H1 (cell line): ENCODE measurements around the gene SNORC. TPM values are rescaled to one million over a fixed set of nuclear protein-coding genes. Genes with fewer than 3 reads are reported as not detected.

ENCODE experiments used
- CTCF ChIA-PET: fragments of 300-600 bp; sonication (Branson Sonifier 250); formaldehyde crosslinking; loops from one replicate; lab custom pipeline; 2021; ENCODE audit not compliant: partially characterized antibody; lab: Charles Lee
- POLR2A ChIA-PET: fragments of 300-600 bp; sonication (Branson Sonifier 250); formaldehyde crosslinking; loops from one replicate; lab custom pipeline; 2021; ENCODE audit warnings: inconsistent platforms; ENCODE audit not compliant: partially characterized antibody; lab: Charles Lee
- DNase-seq, 2 experiments: peaks; one replicate each; pipeline versions ENCODE4 v3.0.0 to v3.0.0-alpha.2; 2010 to 2022; ENCODE audit warnings: low spot score in 2 of 2, low read depth in 1 of 2, mixed read lengths in 1 of 2
- FAIRE-seq: peaks from 2 replicates; lab custom pipeline; 2011; peaks lifted over from hg19 to GRCh38; lab: Jason Lieb, UNC
- H2AFZ ChIP-seq: 2 replicates; pipeline ENCODE4 v1.8.1; 2012; ENCODE audit warnings: low read length, inconsistent platforms
- H2AK5ac ChIP-seq: 2 replicates; pipeline ENCODE4 v1.6.1; 2013; ENCODE audit warnings: low read depth, low read length
- H2BK120ac ChIP-seq: replicated peaks from 2 replicates; pipeline ENCODE3; 2013; ENCODE audit warnings: low read depth, low read length, inconsistent platforms
- H2BK12ac ChIP-seq: 2 replicates; pipeline ENCODE4 v1.6.1; 2013; ENCODE audit warnings: low read depth, low read length
- H2BK15ac ChIP-seq: 2 replicates; pipeline ENCODE4 v1.6.1; 2013; ENCODE audit warnings: low read length
- H2BK20ac ChIP-seq: 2 replicates; pipeline ENCODE4 v1.6.1; 2013; ENCODE audit warnings: low read length
- H2BK5ac ChIP-seq: 2 replicates; pipeline ENCODE4 v1.6.1; 2013; ENCODE audit warnings: low read depth, low read length
- H3K14ac ChIP-seq: 2 replicates; pipeline ENCODE4 v1.6.1; 2013; ENCODE audit warnings: inconsistent platforms; ENCODE audit not compliant: insufficient read length
- H3K18ac ChIP-seq: 2 replicates; pipeline ENCODE4 v1.6.1; 2013; ENCODE audit warnings: low read length; ENCODE audit errors: extremely low read depth
- H3K23ac ChIP-seq: 2 replicates; pipeline ENCODE4 v1.6.1; 2013; ENCODE audit warnings: inconsistent platforms; ENCODE audit not compliant: insufficient read length
- H3K23me2 ChIP-seq: 2 replicates; pipeline ENCODE4 v1.6.1; 2013; ENCODE audit warnings: low read depth, low read length
- H3K27ac ChIP-seq: 2 replicates; pipeline ENCODE4 v1.6.1; 2011; ENCODE audit warnings: low read depth, low read length, inconsistent platforms
- H3K27me3 ChIP-seq, 4 experiments: replicated peaks in 1 of 4; 1 replicate in 1 of 4; 2 replicates in 3 of 4; pipeline versions ENCODE4 v1.6.1 to v1.8.1; 2011 to 2013; ENCODE audit warnings: low read length in 3 of 4, mild to moderate bottlenecking in 3 of 4, inconsistent platforms in 2 of 4, mixed read lengths in 2 of 4, moderate library complexity in 1 of 4; ENCODE audit not compliant: control insufficient read depth in 3 of 4, insufficient read depth in 3 of 4; ENCODE audit errors: extremely low read depth in 1 of 4
- H3K36me3 ChIP-seq, 4 experiments: 2 replicates each; pipeline versions ENCODE4 v1.6.1 to v1.8.1; 2011 to 2013; ENCODE audit warnings: mild to moderate bottlenecking in 4 of 4, low read length in 3 of 4, moderate library complexity in 2 of 4, control low read depth in 1 of 4, inconsistent platforms in 1 of 4; ENCODE audit not compliant: insufficient read depth in 4 of 4, control insufficient read depth in 2 of 4
- H3K4ac ChIP-seq: replicated peaks from 2 replicates; pipeline ENCODE3; 2013; ENCODE audit warnings: low read length, low read depth, mixed read lengths, inconsistent platforms; ENCODE audit not compliant: insufficient read length
- H3K4me1 ChIP-seq, 4 experiments: replicated peaks in 1 of 4; 1 replicate in 1 of 4; 2 replicates in 3 of 4; pipeline versions ENCODE4 v1.6.1 to v1.8.1; 2011 to 2013; ENCODE audit warnings: low read length in 3 of 4, inconsistent platforms in 2 of 4, mixed read lengths in 1 of 4; ENCODE audit not compliant: insufficient read depth in 4 of 4, control insufficient read depth in 3 of 4
- H3K4me2 ChIP-seq, 2 experiments: 2 replicates each; pipeline versions ENCODE4 v1.6.1 to v1.8.1; 2011 to 2013; ENCODE audit warnings: low read depth in 2 of 2, low read length in 2 of 2, control low read depth in 1 of 2, inconsistent platforms in 1 of 2, mild to moderate bottlenecking in 1 of 2; ENCODE audit not compliant: insufficient read depth in 1 of 2
- H3K4me3 ChIP-seq, 4 experiments: fragments of 200-600, 300-600 bp in 1 of 4; sonication (generic), shearing (Covaris generic), sonication (Bioruptor Twin) in 1 of 4; 2 replicates each; pipeline versions ENCODE4 v1.5.1 to v1.8.1; 2011 to 2016; ENCODE audit warnings: low read length in 4 of 4, low read depth in 3 of 4, control low read depth in 2 of 4, inconsistent platforms in 2 of 4, mild to moderate bottlenecking in 2 of 4, mixed read lengths in 1 of 4, moderate library complexity in 1 of 4; ENCODE audit not compliant: insufficient read depth in 2 of 4; ENCODE audit errors: extremely low read depth in 1 of 4
- H3K56ac ChIP-seq: replicated peaks from 2 replicates; pipeline ENCODE3; 2013; ENCODE audit warnings: low read depth, mild to moderate bottlenecking, mixed read lengths, low read length, inconsistent platforms; ENCODE audit not compliant: insufficient read length
- H3K79me1 ChIP-seq: 2 replicates; pipeline ENCODE4 v1.6.1; 2013; ENCODE audit warnings: low read depth, low read length, control low read depth
- H3K79me2 ChIP-seq, 2 experiments: 2 replicates each; pipeline versions ENCODE4 v1.6.1 to v1.8.1; 2012 to 2013; ENCODE audit warnings: low read length in 2 of 2, mild to moderate bottlenecking in 2 of 2, inconsistent platforms in 1 of 2; ENCODE audit not compliant: insufficient read depth in 2 of 2, control insufficient read depth in 1 of 2
- H3K9ac ChIP-seq, 4 experiments: replicated peaks in 1 of 4; 1 replicate in 1 of 4; 2 replicates in 3 of 4; pipeline versions ENCODE4 v1.6.1 to v1.8.1; 2011 to 2013; ENCODE audit warnings: low read depth in 3 of 4, low read length in 3 of 4, control low read depth in 2 of 4, mild to moderate bottlenecking in 2 of 4, moderate library complexity in 2 of 4, inconsistent platforms in 1 of 4; ENCODE audit errors: extremely low read depth in 1 of 4
- H3K9me3 ChIP-seq, 2 experiments: 2 replicates each; pipeline versions ENCODE4 v1.6.1 to v1.8.1; 2012 to 2013; ENCODE audit warnings: mild to moderate bottlenecking in 2 of 2, moderate library complexity in 2 of 2, control low read depth in 1 of 2, inconsistent platforms in 1 of 2, low read depth in 1 of 2, low read length in 1 of 2, mixed read lengths in 1 of 2; ENCODE audit not compliant: insufficient read depth in 2 of 2
- H4K20me1 ChIP-seq, 2 experiments: replicated peaks in 1 of 2; 2 replicates each; pipeline versions ENCODE3 to v1.8.1; 2011 to 2013; ENCODE audit warnings: inconsistent platforms in 2 of 2, low read length in 2 of 2, mild to moderate bottlenecking in 1 of 2; ENCODE audit not compliant: insufficient read depth in 2 of 2, control insufficient read depth in 1 of 2
- H4K5ac ChIP-seq: 2 replicates; pipeline ENCODE4 v1.6.1; 2013; ENCODE audit warnings: low read length, low read depth, mixed read lengths, inconsistent platforms; ENCODE audit not compliant: insufficient read length
- H4K8ac ChIP-seq: 2 replicates; pipeline ENCODE4 v1.8.0; 2013; ENCODE audit warnings: mild to moderate bottlenecking, moderate library complexity, low read length, inconsistent platforms; ENCODE audit not compliant: insufficient read depth; ENCODE audit errors: extremely low read depth
- H4K91ac ChIP-seq: replicated peaks from 2 replicates; pipeline ENCODE3; 2013; ENCODE audit warnings: low read length, mixed read lengths, inconsistent platforms; ENCODE audit not compliant: insufficient read length
- FOSL1 ChIP-seq: IDR thresholded peaks from 2 replicates; pipeline ENCODE4 v1.6.1; 2011; ENCODE audit warnings: mild to moderate bottlenecking, low read depth, low read length, moderate library complexity; ENCODE audit not compliant: insufficient read depth
- POLR2A ChIP-seq, 2 experiments: IDR thresholded peaks; 1 replicate in 1 of 2; 2 replicates in 1 of 2; pipeline ENCODE4 v1.6.1; 2011; ENCODE audit warnings: low read depth in 2 of 2, low read length in 2 of 2, mild to moderate bottlenecking in 2 of 2; ENCODE audit errors: control extremely low read depth in 1 of 2
- RXRA ChIP-seq: IDR thresholded peaks from 2 replicates; pipeline ENCODE4 v1.6.1; 2011; ENCODE audit warnings: low read depth, mild to moderate bottlenecking, low read length, moderate library complexity; ENCODE audit not compliant: insufficient read depth
- TAF7 ChIP-seq: optimal IDR thresholded peaks from 2 replicates; pipeline ENCODE3; 2011; ENCODE audit warnings: low read depth, mild to moderate bottlenecking, inconsistent platforms, low read length, moderate library complexity, borderline replicate concordance
- WGBS, 2 experiments: shearing (Covaris generic) in 1 of 2; methylation state at CpG; one replicate each; pipeline versions ENCODE4 v1.1.6 to v1.1.7; 2013 to 2015; ENCODE audit warnings: low lambda C conversion rate in 2 of 2, mixed read lengths in 2 of 2, inconsistent platforms in 1 of 2, low coverage in 1 of 2, missing lambda C conversion rate in 1 of 2; ENCODE audit not compliant: insufficient replicate concordance in 2 of 2, insufficient coverage in 1 of 2, insufficient read length in 1 of 2; ENCODE audit errors: extremely low coverage in 1 of 2, missing lambda C conversion rate in 1 of 2; 5-methylcytosine and 5-hydroxymethylcytosine counted together
- polyA plus RNA-seq, 7 experiments: library from polyadenylated mRNA; depleted of rRNA in 3 of 7; stranded (reverse) in 5 of 7; unstranded in 2 of 7; fragments of >200 nt in 5 of 7; fragments of 200-250 nt in 2 of 7; gene quantifications; 1 replicate in 5 of 7; 2 replicates in 1 of 7; 4 replicates in 1 of 7; pipeline versions ENCODE4 v1.2.1 to v1.2.3, GENCODE V29; 2011 to 2013; ENCODE audit warnings: missing spikeins in 2 of 7, mixed read lengths in 2 of 7
- total RNA-seq: library from RNA; stranded (reverse); fragmentation: NEBNext Ultra II Directional; extraction: Animal tissue kit (Norgen Biotek cat#: 25700); gene quantifications from 2 replicates; pipeline ENCODE4 v1.2.1, GENCODE V29; 2021

Gene SNORC
- total and polyA plus RNA-seq, 2 of the 8 experiments (the other 6 are each of a cell fraction or from before 2014, with no cell fraction given) = 1.6 to 1.8 TPM

GRCh38 chr2:232871418-232871834, 1.4 kb downstream of the SNORC start:
- Histone ChIP-seq H3K56ac (no peak overlapping the region), H3K4me1 (no peaks in the 10 kb centered on the region; a peak in 2 of 7 replicates), H3K4me2 (no peak overlapping the region), H2BK15ac (no peak overlapping the region), H3K9ac (no peak overlapping the region), H4K5ac (no peak overlapping the region), H2BK20ac (no peak overlapping the region), H3K9me3 (no peaks in the 10 kb centered on the region), H2BK120ac (no peak overlapping the region), H3K79me1 (no peaks in the 10 kb centered on the region), H3K23ac (no peak overlapping the region), H2AK5ac (no peak overlapping the region), H3K23me2 (peaks cover 6% of the 10 kb centered on the region; the same call in 1 of the 2 replicates), H2BK5ac (no peak overlapping the region), H3K18ac (no peak overlapping the region), H3K27me3 (peaks cover 0 to 9% (median 6%) of the 10 kb centered on the region in 4 experiments; a peak in 5 of 7 replicates), H3K79me2 (no peaks in the 10 kb centered on the region), H4K8ac (no peak overlapping the region; the same call in 1 of the 2 replicates), H3K36me3 (no peaks in the 10 kb centered on the region), H3K27ac (no peak overlapping the region), H3K4ac (no peak overlapping the region), H2AFZ (no peak overlapping the region), H3K14ac (no peak overlapping the region), H2BK12ac (no peak overlapping the region), H4K20me1 (peaks cover 0 to 3% of the 10 kb centered on the region in 2 experiments), H4K91ac (no peak overlapping the region), H3K4me3 (no peak overlapping the region)
- no peak for TF ChIP-seq TAF7
- no peak for TF ChIP-seq FOSL1
- no peak for TF ChIP-seq POLR2A (IDR thresholded peaks at IDR 0.05; ENCODE audit: control extremely low read depth in 1 of 2, low read depth in 2 of 2, low read length in 2 of 2)
- no peak for TF ChIP-seq RXRA
- WGBS, 2 experiments = 86% methylated on average over 15 of the region's 15 CpGs; no CpG with 5 or more reads in 1 of the 2 experiments
- no peak for DNase-seq
- FAIRE-seq = no peak
- POLR2A ChIA-PET = interaction anchor here (1.2 to 1.6 kb wide), 2 partner anchors 10 to 16 kb away, joined by 3 read pairs; no protein-coding TSS in a partner anchor
- CTCF ChIA-PET = interaction anchor here (1.0 to 3.0 kb wide), 9 partner anchors 10 to 623 kb away, joined by 3 to 13 read pairs (median 4); no protein-coding TSS in a partner anchor
